Activated naive CD4-positive, alpha-beta T cell treated with anti-CD3 and anti-CD28 coated beads, Interleukin-2, amount 50 U/mL, for 16 hours (primary cell): ENCODE results near the gene ACTN1.
A peak's percentile ranks its signal among the peaks of the same experiment; 100 is the strongest.
"Not testable (repeated sequence)": the region's sequence is repeated elsewhere in the genome, so short reads cannot be mapped to it uniquely, and the experiment has no call there.

Experiments used
- DNase-seq: peaks from one replicate; pipeline ENCODE4 v3.0.0-alpha.2; 2020

The ACTN1 gene

DNA sequence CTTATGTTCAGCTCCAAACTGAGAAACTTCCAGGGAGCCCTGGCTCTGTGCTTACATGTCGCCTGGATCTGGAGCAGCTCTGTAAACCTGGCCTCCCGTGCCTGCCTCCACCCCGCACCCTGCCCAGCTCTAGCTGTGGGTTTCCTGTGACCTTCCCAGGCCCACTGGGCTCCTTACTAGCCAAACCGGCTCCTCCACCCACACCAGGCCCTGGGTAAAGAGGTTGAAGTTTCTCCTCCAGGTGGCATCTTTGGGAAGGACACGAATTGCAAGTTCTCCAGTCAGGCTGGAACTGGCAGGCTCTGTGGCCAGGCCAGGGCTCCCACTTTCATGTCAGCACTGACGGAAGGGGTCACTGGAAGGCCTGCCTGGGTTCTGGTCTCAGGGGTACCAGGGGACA lies 125.4 kb downstream of the ACTN1 start:
- no peak for DNase-seq

DNA sequence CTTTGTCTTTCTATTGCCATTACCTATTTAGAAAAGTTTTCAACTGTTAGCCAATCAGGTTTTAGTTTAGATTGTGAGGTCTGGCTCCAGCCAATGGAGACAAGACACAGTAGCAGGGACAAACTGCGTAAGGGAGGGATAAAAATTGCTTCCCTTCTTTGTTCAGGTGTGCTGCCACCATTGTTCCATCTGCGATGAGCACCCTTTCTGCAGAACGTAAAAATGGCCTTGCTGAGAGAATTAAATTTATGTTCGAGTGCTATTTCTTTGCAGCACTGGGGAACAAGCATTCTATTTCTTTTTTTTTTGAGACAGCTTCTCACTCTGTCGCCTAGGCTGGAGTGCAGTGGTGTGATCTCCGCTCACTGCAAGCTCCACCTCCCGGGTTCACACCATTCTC lies 126.6 kb downstream of the ACTN1 start:
- DNase-seq, result not testable (repeated sequence)

DNA sequence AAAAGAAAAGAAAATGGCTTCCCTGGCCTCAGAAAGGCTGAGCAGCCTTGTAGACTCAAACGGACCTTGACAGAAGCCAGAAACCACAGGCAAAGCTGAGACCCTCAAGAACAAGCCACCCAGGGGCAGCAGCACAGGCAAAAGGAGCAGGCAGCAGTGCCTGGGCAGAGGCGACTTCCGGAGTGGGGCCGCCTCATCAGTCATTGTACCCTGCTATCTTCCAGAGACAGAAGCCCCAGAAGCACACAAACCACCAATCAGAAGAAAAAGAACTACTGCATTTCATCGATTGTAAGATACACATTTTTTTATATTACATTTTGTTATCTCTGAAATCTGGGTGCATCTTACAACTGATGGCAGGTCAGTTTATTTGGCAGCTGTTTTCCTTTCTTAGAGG lies 128.0 kb downstream of the ACTN1 start:
- DNase-seq, result no peak

DNA sequence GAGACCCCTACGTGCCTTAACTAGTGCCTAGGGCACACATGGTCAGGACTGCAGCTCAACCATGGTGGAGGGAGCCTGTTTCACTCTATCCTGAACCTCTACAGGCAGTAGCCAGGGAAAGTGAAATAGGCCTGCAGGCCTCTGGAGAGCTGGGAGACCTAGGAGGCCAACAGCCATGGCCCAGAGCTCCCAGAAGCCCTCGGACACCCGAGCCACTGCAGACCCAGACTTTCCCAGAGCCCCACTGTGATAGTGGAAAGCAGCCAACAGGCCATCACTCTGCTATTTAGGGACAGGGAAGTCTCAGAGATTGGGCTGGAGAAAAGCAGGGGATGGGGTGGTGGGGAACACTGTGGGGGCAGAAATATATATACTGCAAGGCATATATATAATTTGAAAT lies 129.7 kb downstream of the ACTN1 start:
- DNase-seq, result no peak

DNA sequence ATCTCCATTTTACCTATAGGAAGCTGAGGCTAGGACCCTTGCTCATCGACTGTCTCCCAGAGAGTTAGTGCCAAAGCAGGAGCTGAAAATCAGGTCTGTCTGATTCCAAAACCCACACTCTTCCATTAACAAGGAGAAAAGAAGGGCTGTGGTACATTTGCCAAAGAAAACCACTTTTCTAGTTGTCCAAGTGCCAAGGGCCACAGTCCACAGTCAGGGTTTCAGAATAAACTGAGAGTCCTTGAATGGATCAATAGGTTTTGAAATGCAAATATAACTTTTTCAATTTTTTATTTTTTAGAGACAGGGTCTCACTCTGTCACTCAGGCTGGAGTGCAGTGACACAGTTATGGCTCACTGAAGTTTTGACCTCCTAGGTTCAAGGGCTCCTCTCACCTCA lies 130.8 kb downstream of the ACTN1 start:
- no peak for DNase-seq

DNA sequence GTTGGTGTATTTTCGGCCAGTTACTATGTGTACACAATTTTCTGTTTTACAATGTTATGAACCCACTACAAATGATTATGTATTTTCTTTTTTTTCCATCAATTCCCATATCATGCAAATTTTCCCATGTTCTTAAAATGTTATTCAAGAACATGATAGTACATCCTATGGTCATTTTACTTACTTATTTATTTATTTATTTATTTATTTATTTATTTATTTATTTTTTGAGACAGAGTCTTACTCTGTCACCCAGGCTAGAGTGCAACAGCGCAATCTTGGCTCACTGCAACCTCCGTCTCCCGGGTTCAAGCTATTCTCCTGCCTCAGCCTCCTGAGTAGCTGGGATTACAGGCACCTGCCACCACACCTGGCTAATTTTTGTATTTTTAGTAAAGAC lies 131.5 kb downstream of the ACTN1 start:
- DNase-seq, result not testable (repeated sequence)

DNA sequence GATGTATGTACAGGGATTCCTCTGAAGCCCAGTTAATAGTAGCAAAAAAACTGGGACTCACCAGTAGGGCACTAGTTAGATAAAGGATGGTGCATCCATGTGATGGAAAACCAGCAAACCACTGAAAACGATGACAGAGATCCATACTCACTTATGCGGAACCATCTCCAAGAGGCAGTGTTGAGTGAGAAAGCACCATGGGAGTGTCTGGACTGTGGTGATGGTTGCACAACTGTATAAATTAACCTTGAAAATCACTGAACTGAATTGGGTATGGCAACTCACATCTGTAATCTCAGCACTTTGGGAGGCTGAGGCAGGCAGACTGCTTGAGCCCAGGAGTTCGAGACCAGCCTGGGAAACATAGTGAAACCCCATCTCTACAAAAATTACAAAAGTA lies 132.6 kb downstream of the ACTN1 start:
- no peak for DNase-seq

DNA sequence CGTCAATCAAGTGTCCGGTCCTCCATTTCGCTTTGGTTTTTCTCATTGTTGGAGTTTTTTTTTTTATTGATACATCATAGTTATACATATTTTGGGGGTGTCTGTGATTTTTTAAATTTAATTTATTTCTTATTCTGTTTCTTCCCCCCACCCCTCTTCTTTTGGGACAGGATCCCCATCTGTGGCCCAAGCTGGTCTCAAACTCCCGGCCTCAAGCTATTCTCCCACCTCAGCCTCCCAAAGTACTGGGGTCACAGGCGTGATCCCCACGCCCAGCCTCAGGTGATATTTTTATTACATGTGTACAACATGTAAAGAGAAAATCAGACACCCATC lies 134.9 kb downstream of the ACTN1 start:
- no peak for DNase-seq

DNA sequence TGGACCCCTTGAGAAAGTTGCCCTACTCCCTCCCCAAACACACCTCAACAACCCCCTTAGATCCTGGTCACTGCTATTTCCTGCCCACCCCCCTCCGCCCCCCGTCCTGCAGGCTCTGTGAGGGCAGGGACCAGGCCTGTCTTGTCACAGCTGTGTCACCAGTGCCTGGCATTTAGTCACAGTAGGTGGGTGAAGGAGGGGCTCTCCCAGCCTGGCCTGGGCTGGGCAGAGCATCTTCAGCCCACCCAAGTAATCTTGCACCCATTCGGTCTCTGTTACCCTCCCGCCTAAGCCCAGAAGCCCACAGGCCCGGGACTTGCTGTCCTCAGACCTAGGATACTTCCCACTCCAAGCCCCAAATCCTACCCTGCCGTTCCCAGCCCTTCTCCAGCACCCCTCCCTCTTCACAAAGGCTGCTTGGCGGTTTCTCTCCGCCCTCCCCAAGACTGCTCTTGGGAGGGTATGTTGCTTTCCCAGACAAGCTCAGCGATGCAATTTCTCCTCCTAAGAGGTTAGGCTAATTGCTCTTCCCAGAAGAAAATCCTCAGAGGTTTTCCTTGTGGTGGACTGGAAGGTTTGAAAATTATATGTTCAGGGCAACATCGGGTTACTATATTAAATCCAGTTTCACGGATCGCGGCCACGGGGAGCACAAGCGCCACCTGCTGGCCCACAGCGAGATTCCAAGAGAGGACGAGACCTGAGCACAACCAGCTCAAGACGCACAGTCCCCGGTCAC lies 135.5 kb downstream of the ACTN1 start:
- peak; percentile 78 for DNase-seq

DNA sequence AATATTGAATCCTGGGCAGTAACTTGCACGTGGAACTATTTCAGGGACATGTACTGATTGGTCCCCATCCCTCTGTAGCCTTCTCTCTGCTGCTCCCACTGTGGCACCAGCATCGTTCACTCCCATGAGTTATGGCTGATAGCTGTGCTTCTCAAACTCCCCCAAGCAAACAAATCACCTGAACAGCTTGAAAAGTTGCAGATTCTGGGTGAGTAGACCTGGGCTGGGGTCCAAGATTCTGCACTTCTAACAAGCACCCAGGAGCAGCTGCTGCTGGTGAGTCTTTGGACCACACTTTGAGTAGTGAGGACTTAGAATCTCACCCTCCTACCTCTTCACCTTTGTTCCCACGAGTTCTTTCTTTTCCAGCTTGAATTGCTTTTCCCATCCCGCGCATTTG lies 136.8 kb downstream of the ACTN1 start:
- no peak for DNase-seq

DNA sequence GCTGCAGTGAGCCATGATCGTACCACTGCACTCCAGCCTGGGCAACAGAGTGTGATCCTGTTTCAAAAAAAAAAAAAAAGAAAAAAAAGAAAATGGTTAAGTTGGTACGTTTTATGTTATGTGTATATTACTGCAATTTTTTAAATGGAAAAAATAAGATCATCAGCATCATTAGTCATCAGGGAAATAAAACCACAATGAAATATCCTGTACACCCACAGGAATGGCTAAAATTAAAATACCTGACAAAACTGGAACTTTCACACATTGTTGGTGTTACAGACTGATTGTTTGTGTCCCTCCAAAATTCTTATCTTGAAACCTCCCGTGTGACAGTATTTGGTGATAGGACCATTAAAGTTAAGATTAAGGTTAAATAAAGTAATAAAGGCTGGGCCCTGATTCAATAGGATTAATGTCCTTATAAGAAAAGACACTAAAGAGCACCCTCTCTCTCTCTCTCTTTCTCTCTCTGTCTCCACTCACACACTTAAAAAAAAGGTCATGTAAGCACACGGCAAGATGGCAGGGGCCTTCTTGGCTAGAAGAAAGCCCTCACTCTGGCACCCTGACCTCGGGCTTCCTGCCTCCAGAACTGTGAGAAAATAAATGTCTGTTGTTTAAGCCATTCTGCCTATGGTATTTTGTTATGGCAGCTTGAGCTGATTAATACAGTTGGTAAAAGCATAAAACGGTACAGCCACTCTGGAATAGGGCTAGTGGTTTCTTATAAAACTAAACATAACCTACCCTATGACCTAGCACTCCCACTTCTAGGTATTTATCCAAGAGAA lies 137.9 kb downstream of the ACTN1 start:
- no peak for DNase-seq

DNA sequence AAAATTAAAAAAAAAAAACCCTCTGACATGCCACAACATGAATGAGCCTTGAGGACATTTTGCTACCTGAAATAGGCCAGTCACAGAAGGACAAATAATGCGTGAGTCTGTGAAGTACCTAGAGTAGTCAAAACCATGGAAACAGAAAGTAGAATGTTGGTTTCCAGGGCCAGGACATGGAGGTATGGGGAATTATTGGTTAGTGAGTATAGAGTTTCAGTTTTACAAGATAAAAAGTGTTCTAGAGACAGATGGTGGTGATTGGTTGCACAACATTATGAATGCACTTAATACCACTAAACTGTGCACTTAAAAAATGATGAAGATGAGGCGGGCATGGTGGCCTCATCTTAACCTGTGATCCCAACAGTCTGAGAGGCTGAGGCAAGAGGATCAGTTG lies 138.6 kb downstream of the ACTN1 start:
- DNase-seq, result no peak

DNA sequence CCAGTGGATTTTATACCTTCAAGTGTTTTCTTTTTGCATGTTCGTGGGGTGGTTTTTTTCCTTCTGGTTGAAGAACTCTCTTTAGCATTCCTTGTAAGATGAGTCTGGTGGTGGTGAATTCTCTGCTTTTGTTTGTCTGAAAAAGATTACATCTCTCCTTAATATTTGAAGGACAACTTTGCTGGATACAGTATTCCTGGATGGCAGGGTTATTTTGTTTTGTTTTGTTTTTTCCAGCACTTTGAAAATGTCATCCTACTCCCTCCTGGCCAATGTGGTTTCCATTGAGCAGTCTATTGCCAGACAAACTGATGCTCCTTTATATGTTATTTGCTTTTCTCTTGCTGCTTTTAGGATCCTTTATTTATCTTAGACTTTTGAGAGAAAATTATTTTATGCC lies 143.0 kb downstream of the ACTN1 start:
- no peak for DNase-seq

DNA sequence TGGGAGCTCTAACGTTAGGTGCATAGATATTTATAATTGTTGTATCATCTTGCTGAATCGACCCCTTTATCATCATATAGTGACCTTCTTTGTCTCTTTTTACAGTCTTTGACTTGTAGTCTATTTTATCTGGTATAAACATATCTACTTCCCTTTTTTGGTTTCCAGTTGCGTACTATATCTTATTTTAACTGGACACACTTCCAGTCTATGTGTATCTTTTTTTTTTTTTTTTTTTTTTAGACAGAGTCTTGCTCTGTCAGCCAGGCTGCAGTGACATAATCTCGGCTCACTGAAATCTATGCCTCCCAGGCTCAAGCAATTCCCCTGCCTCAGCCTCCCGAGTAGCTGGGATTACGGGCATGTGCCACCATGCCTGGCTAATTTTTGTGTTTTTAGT lies 144.3 kb downstream of the ACTN1 start:
- no peak for DNase-seq

DNA sequence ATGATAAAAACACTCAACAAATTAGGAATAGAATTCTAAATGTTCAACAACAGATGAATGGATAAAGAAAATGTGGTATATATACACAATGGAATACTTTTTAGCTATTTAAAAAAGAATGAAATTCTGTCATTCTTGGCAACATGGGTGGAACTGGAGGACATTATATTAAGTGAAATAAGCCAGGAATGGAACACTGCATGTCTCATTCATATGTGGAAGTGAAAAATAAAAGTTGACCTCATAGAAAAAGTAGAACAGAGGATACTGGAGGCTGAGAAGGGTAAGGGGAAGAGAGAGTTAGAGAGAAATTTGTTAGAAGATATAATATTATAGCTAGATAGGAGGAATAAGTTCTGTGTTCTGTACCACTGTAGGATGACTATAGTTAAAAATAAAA lies 150.4 kb downstream of the ACTN1 start:
- no peak for DNase-seq

DNA sequence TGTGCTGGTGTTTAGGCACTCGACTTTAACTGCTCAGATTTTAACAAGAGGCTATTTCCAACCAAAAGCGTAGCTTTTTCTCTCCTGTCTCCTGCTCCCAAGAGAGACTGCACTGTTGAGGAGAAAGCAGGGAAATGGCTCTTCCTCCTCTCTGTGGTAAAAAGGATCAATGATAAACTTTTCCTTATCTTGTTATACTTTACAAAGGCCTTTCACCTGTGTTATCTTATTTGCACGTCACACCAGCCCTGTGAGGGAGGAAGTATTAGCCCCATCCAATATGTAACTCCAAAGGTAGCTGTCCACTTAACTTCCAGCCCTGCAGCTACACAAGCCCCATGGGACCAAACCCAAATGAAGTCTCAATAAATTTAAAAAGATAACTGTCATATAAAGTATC lies 153.4 kb downstream of the ACTN1 start:
- no peak for DNase-seq

DNA sequence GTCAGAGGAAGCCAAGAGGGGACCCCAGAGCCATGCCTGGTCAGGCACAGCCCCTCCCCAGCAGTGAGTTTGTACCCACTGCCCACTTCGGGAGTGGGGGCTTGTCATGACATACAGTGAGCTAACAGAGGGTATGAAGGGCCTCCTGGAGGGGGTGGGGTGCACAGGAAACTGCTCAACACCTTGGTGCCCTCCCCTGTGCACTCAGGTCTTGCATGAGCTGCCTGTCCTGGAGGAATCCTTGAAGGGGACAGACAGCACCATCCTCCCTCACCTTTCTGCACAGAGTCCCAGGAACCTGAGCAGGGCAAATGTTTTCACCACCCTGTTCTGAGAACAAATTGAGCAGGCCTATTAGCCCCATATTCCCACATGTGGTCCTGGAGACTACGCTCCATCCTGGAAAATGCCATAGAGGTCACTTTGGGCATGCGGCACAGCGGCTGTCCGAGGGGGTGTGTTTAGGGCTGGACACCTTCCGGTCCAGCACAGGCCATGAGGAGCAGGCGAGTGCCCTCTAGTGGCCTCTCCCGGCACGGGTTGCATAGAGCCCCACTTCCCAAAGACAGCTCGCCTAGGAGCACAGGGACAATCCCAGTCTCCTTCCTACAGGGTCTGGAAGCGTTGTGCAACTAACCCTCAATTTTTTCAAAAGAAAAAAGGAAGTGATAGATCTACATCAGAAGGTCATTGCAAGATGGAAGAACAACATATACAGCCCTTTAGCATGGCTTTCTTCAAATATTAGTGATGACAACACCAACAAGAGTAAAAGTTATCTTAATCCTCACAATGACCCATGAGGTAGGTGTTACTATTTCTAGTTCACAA lies 154.4 kb downstream of the ACTN1 start:
- no peak for DNase-seq

DNA sequence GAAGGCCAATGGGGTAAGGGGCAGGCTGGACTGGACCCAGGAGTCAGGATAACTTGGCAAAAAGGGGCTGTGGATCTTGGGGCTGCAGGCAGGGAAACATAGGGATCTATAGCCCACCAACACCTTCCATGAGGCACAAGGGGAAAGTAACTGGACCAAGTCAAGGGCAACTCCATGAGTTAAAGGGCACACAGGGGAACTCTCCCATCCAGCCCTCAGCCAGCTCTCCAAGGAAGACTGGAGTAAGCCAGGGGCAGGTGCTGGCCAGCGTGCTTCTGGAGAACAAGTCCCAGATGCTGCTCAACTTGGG lies 154.9 kb downstream of the ACTN1 start:
- DNase-seq, result no peak
